H1 (cell line): ENCODE data around the gene SORBS1. TPM values are rescaled to one million over a fixed set of nuclear protein-coding genes. Genes with fewer than 3 reads are reported as not detected.

Experiments used
- CTCF ChIA-PET: fragments of 300-600 bp; sonication (Branson Sonifier 250); formaldehyde crosslinking; loops from one replicate; lab custom pipeline; 2021; ENCODE audit not compliant: partially characterized antibody; lab: Charles Lee
- POLR2A ChIA-PET: fragments of 300-600 bp; sonication (Branson Sonifier 250); formaldehyde crosslinking; loops from one replicate; lab custom pipeline; 2021; ENCODE audit warnings: inconsistent platforms; ENCODE audit not compliant: partially characterized antibody; lab: Charles Lee
- DNase-seq, 2 experiments: peaks; one replicate each; pipeline versions ENCODE4 v3.0.0 to v3.0.0-alpha.2; 2010 to 2022; ENCODE audit warnings: low spot score in 2 of 2, low read depth in 1 of 2, mixed read lengths in 1 of 2
- FAIRE-seq: peaks from 2 replicates; lab custom pipeline; 2011; peaks lifted over from hg19 to GRCh38; lab: Jason Lieb, UNC
- H2AFZ ChIP-seq: 2 replicates; pipeline ENCODE4 v1.8.1; 2012; ENCODE audit warnings: low read length, inconsistent platforms
- H2AK5ac ChIP-seq: 2 replicates; pipeline ENCODE4 v1.6.1; 2013; ENCODE audit warnings: low read depth, low read length
- H2BK120ac ChIP-seq: replicated peaks from 2 replicates; pipeline ENCODE3; 2013; ENCODE audit warnings: low read depth, low read length, inconsistent platforms
- H2BK12ac ChIP-seq: 2 replicates; pipeline ENCODE4 v1.6.1; 2013; ENCODE audit warnings: low read depth, low read length
- H2BK15ac ChIP-seq: 2 replicates; pipeline ENCODE4 v1.6.1; 2013; ENCODE audit warnings: low read length
- H2BK20ac ChIP-seq: 2 replicates; pipeline ENCODE4 v1.6.1; 2013; ENCODE audit warnings: low read length
- H2BK5ac ChIP-seq: 2 replicates; pipeline ENCODE4 v1.6.1; 2013; ENCODE audit warnings: low read depth, low read length
- H3K14ac ChIP-seq: 2 replicates; pipeline ENCODE4 v1.6.1; 2013; ENCODE audit warnings: inconsistent platforms; ENCODE audit not compliant: insufficient read length
- H3K18ac ChIP-seq: 2 replicates; pipeline ENCODE4 v1.6.1; 2013; ENCODE audit warnings: low read length; ENCODE audit errors: extremely low read depth
- H3K23ac ChIP-seq: 2 replicates; pipeline ENCODE4 v1.6.1; 2013; ENCODE audit warnings: inconsistent platforms; ENCODE audit not compliant: insufficient read length
- H3K23me2 ChIP-seq: 2 replicates; pipeline ENCODE4 v1.6.1; 2013; ENCODE audit warnings: low read depth, low read length
- H3K27ac ChIP-seq: 2 replicates; pipeline ENCODE4 v1.6.1; 2011; ENCODE audit warnings: low read depth, low read length, inconsistent platforms
- H3K27me3 ChIP-seq, 4 experiments: replicated peaks in 1 of 4; 1 replicate in 1 of 4; 2 replicates in 3 of 4; pipeline versions ENCODE4 v1.6.1 to v1.8.1; 2011 to 2013; ENCODE audit warnings: low read length in 3 of 4, mild to moderate bottlenecking in 3 of 4, inconsistent platforms in 2 of 4, mixed read lengths in 2 of 4, moderate library complexity in 1 of 4; ENCODE audit not compliant: control insufficient read depth in 3 of 4, insufficient read depth in 3 of 4; ENCODE audit errors: extremely low read depth in 1 of 4
- H3K36me3 ChIP-seq, 4 experiments: 2 replicates each; pipeline versions ENCODE4 v1.6.1 to v1.8.1; 2011 to 2013; ENCODE audit warnings: mild to moderate bottlenecking in 4 of 4, low read length in 3 of 4, moderate library complexity in 2 of 4, control low read depth in 1 of 4, inconsistent platforms in 1 of 4; ENCODE audit not compliant: insufficient read depth in 4 of 4, control insufficient read depth in 2 of 4
- H3K4ac ChIP-seq: replicated peaks from 2 replicates; pipeline ENCODE3; 2013; ENCODE audit warnings: low read length, low read depth, mixed read lengths, inconsistent platforms; ENCODE audit not compliant: insufficient read length
- H3K4me1 ChIP-seq, 4 experiments: replicated peaks in 1 of 4; 1 replicate in 1 of 4; 2 replicates in 3 of 4; pipeline versions ENCODE4 v1.6.1 to v1.8.1; 2011 to 2013; ENCODE audit warnings: low read length in 3 of 4, inconsistent platforms in 2 of 4, mixed read lengths in 1 of 4; ENCODE audit not compliant: insufficient read depth in 4 of 4, control insufficient read depth in 3 of 4
- H3K4me2 ChIP-seq, 2 experiments: 2 replicates each; pipeline versions ENCODE4 v1.6.1 to v1.8.1; 2011 to 2013; ENCODE audit warnings: low read depth in 2 of 2, low read length in 2 of 2, control low read depth in 1 of 2, inconsistent platforms in 1 of 2, mild to moderate bottlenecking in 1 of 2; ENCODE audit not compliant: insufficient read depth in 1 of 2
- H3K4me3 ChIP-seq, 4 experiments: fragments of 200-600, 300-600 bp in 1 of 4; sonication (generic), shearing (Covaris generic), sonication (Bioruptor Twin) in 1 of 4; 2 replicates each; pipeline versions ENCODE4 v1.5.1 to v1.8.1; 2011 to 2016; ENCODE audit warnings: low read length in 4 of 4, low read depth in 3 of 4, control low read depth in 2 of 4, inconsistent platforms in 2 of 4, mild to moderate bottlenecking in 2 of 4, mixed read lengths in 1 of 4, moderate library complexity in 1 of 4; ENCODE audit not compliant: insufficient read depth in 2 of 4; ENCODE audit errors: extremely low read depth in 1 of 4
- H3K56ac ChIP-seq: replicated peaks from 2 replicates; pipeline ENCODE3; 2013; ENCODE audit warnings: low read depth, mild to moderate bottlenecking, mixed read lengths, low read length, inconsistent platforms; ENCODE audit not compliant: insufficient read length
- H3K79me1 ChIP-seq: 2 replicates; pipeline ENCODE4 v1.6.1; 2013; ENCODE audit warnings: low read depth, low read length, control low read depth
- H3K79me2 ChIP-seq, 2 experiments: 2 replicates each; pipeline versions ENCODE4 v1.6.1 to v1.8.1; 2012 to 2013; ENCODE audit warnings: low read length in 2 of 2, mild to moderate bottlenecking in 2 of 2, inconsistent platforms in 1 of 2; ENCODE audit not compliant: insufficient read depth in 2 of 2, control insufficient read depth in 1 of 2
- H3K9ac ChIP-seq, 4 experiments: replicated peaks in 1 of 4; 1 replicate in 1 of 4; 2 replicates in 3 of 4; pipeline versions ENCODE4 v1.6.1 to v1.8.1; 2011 to 2013; ENCODE audit warnings: low read depth in 3 of 4, low read length in 3 of 4, control low read depth in 2 of 4, mild to moderate bottlenecking in 2 of 4, moderate library complexity in 2 of 4, inconsistent platforms in 1 of 4; ENCODE audit errors: extremely low read depth in 1 of 4
- H3K9me3 ChIP-seq, 2 experiments: 2 replicates each; pipeline versions ENCODE4 v1.6.1 to v1.8.1; 2012 to 2013; ENCODE audit warnings: mild to moderate bottlenecking in 2 of 2, moderate library complexity in 2 of 2, control low read depth in 1 of 2, inconsistent platforms in 1 of 2, low read depth in 1 of 2, low read length in 1 of 2, mixed read lengths in 1 of 2; ENCODE audit not compliant: insufficient read depth in 2 of 2
- H4K20me1 ChIP-seq, 2 experiments: replicated peaks in 1 of 2; 2 replicates each; pipeline versions ENCODE3 to v1.8.1; 2011 to 2013; ENCODE audit warnings: inconsistent platforms in 2 of 2, low read length in 2 of 2, mild to moderate bottlenecking in 1 of 2; ENCODE audit not compliant: insufficient read depth in 2 of 2, control insufficient read depth in 1 of 2
- H4K5ac ChIP-seq: 2 replicates; pipeline ENCODE4 v1.6.1; 2013; ENCODE audit warnings: low read length, low read depth, mixed read lengths, inconsistent platforms; ENCODE audit not compliant: insufficient read length
- H4K8ac ChIP-seq: 2 replicates; pipeline ENCODE4 v1.8.0; 2013; ENCODE audit warnings: mild to moderate bottlenecking, moderate library complexity, low read length, inconsistent platforms; ENCODE audit not compliant: insufficient read depth; ENCODE audit errors: extremely low read depth
- H4K91ac ChIP-seq: replicated peaks from 2 replicates; pipeline ENCODE3; 2013; ENCODE audit warnings: low read length, mixed read lengths, inconsistent platforms; ENCODE audit not compliant: insufficient read length
- ASH2L ChIP-seq: fragments of 200-600, 300-600 bp; sonication (generic); IDR thresholded peaks from one replicate; pipeline ENCODE4 v1.7.1; 2017; ENCODE audit warnings: low read length
- POLR2AphosphoS5 ChIP-seq: IDR thresholded peaks from 2 replicates; pipeline ENCODE4 v1.6.1; 2011; ENCODE audit warnings: low read depth, low read length
- RBBP5 ChIP-seq: IDR thresholded peaks from 2 replicates; pipeline ENCODE4 v1.7.1; 2012; ENCODE audit warnings: low read depth, mild to moderate bottlenecking, inconsistent platforms, low read length, moderate library complexity, borderline replicate concordance
- WGBS, 2 experiments: shearing (Covaris generic) in 1 of 2; methylation state at CpG; one replicate each; pipeline versions ENCODE4 v1.1.6 to v1.1.7; 2013 to 2015; ENCODE audit warnings: low lambda C conversion rate in 2 of 2, mixed read lengths in 2 of 2, inconsistent platforms in 1 of 2, low coverage in 1 of 2, missing lambda C conversion rate in 1 of 2; ENCODE audit not compliant: insufficient replicate concordance in 2 of 2, insufficient coverage in 1 of 2, insufficient read length in 1 of 2; ENCODE audit errors: extremely low coverage in 1 of 2, missing lambda C conversion rate in 1 of 2; 5-methylcytosine and 5-hydroxymethylcytosine counted together
- polyA plus RNA-seq, 7 experiments: library from polyadenylated mRNA; depleted of rRNA in 3 of 7; stranded (reverse) in 5 of 7; unstranded in 2 of 7; fragments of >200 nt in 5 of 7; fragments of 200-250 nt in 2 of 7; gene quantifications; 1 replicate in 5 of 7; 2 replicates in 1 of 7; 4 replicates in 1 of 7; pipeline versions ENCODE4 v1.2.1 to v1.2.3, GENCODE V29; 2011 to 2013; ENCODE audit warnings: missing spikeins in 2 of 7, mixed read lengths in 2 of 7
- total RNA-seq: library from RNA; stranded (reverse); fragmentation: NEBNext Ultra II Directional; extraction: Animal tissue kit (Norgen Biotek cat#: 25700); gene quantifications from 2 replicates; pipeline ENCODE4 v1.2.1, GENCODE V29; 2021

SORBS1 gene
- total and polyA plus RNA-seq, 2 of the 8 experiments (the other 6 are each of a cell fraction or from before 2014, with no cell fraction given), result 16.0 to 35.0 TPM

- CTCF ChIA-PET, result no interaction called here
- H2BK20ac ChIP-seq, result no peak overlapping the region
- H3K4me1 ChIP-seq, result peaks cover 3 to 10% (median 6%) of the 10 kb centered on the region in 4 experiments
- no peak overlapping the region for H2BK15ac ChIP-seq
- H2BK5ac ChIP-seq, result no peak overlapping the region
- H3K36me3 ChIP-seq, result no peaks in the 10 kb centered on the region
- H3K14ac ChIP-seq, result no peak overlapping the region
- H3K79me1 ChIP-seq, result no peaks in the 10 kb centered on the region
- no peak overlapping the region for H3K56ac ChIP-seq
- no peak overlapping the region for H3K4me3 ChIP-seq
- no peaks in the 10 kb centered on the region for H4K20me1 ChIP-seq
- no peak overlapping the region for H3K23ac ChIP-seq
- H4K91ac ChIP-seq, result no peak overlapping the region
- H3K4me2 ChIP-seq, result no peak overlapping the region
- H3K9me3 ChIP-seq, result no peaks in the 10 kb centered on the region
- POLR2A ChIA-PET, result no interaction called here
- H3K18ac ChIP-seq, result no peak overlapping the region
- H2AK5ac ChIP-seq, result no peak overlapping the region
- no peak overlapping the region for H4K8ac ChIP-seq
- 90% methylated on average over 3 of the region's 3 CpGs; no CpG with 5 or more reads in 1 of the 2 experiments for WGBS, 2 experiments
- no peak overlapping the region for H4K5ac ChIP-seq
- H2BK120ac ChIP-seq, result no peak overlapping the region
- no peak overlapping the region for H2AFZ ChIP-seq
- no peak for FAIRE-seq
- DNase-seq, result no peak
- H2BK12ac ChIP-seq, result no peak overlapping the region
- H3K9ac ChIP-seq, result no peak overlapping the region
- H3K79me2 ChIP-seq, result no peaks in the 10 kb centered on the region
- H3K27me3 ChIP-seq, result peaks cover 1 to 21% (median 14%) of the 10 kb centered on the region in 4 experiments; a peak in 6 of 7 replicates
- H3K23me2 ChIP-seq, result no peaks in the 10 kb centered on the region; the same call in 1 of the 2 replicates
- no peak overlapping the region for H3K27ac ChIP-seq
- TF ChIP-seq ASH2L (no peak), RBBP5 (no peak), POLR2AphosphoS5 (no peak)
- H3K4ac ChIP-seq, result no peak overlapping the region
Observed at GRCh38 chr10:95300022-95300539, 261.1 kb downstream of the SORBS1 start.
